NCI-H187 treated with DMSO at 0.1 percent for 48 hours (cell line): Measurements from ENCODE around the gene SYNGR1.

Experiments used
- DNase-seq: peaks from one replicate; lab custom pipeline; 2025; lab: John Stamatoyannopoulos, UW

SYNGR1 gene

GRCh38 chr22:39431216-39431801 lies 81.5 kb downstream of the SYNGR1 start:
- DNase-seq, result no peak

- no peak for DNase-seq
These were observed 82.0 kb downstream of the SYNGR1 start for GRCh38 chr22:39431821-39432251.

- no peak for DNase-seq
These were observed 82.6 kb downstream of the SYNGR1 start for GRCh38 chr22:39432361-39432811.

- no peak for DNase-seq
These were observed 83.9 kb downstream of the SYNGR1 start for GRCh38 chr22:39433476-39434242.

GRCh38 chr22:39434243-39434653 lies 84.5 kb downstream of the SYNGR1 start:
- DNase-seq, result no peak

GRCh38 chr22:39434721-39435120 lies 84.9 kb downstream of the SYNGR1 start:
- no peak for DNase-seq
